Activated naive CD8-positive, alpha-beta T cell treated with anti-CD3 and anti-CD28 coated beads, Interleukin-2, amount 10 ng/mL, durations not matched to agents 7 days and 5 days (primary cell): ENCODE results near the gene GOLGA5. TPM values are rescaled to one million over a fixed set of nuclear protein-coding genes. Genes with fewer than 3 reads are reported as not detected.
"Not testable (repeated sequence)": the region's sequence is repeated elsewhere in the genome, so short reads cannot be mapped to it uniquely, and the experiment has no call there.

Source experiments
- ATAC-seq: fragments of 150-1000 bp; cut with Tn5 transposase; one replicate; pipeline ENCODE4 v1.10.0; 2021; ENCODE audit warnings: low read depth, moderate library complexity
- POLR2A ChIA-PET: fragments of 350-600 bp; sonication (Branson Sonifier 250); formaldehyde crosslinking; loops from one replicate; lab custom pipeline; 2021; ENCODE audit warnings: antibody characterized with exemption; lab: Charles Lee
- DNase-seq: peaks from one replicate; pipeline ENCODE4 v3.0.0; 2021
- H3K27ac Mint-ChIP-seq: one replicate; pipeline ENCODE4 v1.8.0; 2022; ENCODE audit warnings: mild to moderate bottlenecking, mixed read lengths
- H3K27me3 Mint-ChIP-seq: one replicate; pipeline ENCODE4 v1.8.0; 2022; ENCODE audit warnings: mild to moderate bottlenecking, moderate library complexity, mixed read lengths
- H3K36me3 Mint-ChIP-seq: one replicate; pipeline ENCODE4 v1.8.0; 2021; ENCODE audit warnings: mild to moderate bottlenecking, mixed read lengths
- H3K4me1 Mint-ChIP-seq: one replicate; pipeline ENCODE4 v1.8.0; 2021; ENCODE audit warnings: mixed read lengths
- H3K4me3 Mint-ChIP-seq: one replicate; pipeline ENCODE4 v1.8.0; 2022; ENCODE audit warnings: mild to moderate bottlenecking, moderate library complexity, mixed read lengths
- H3K9me3 Mint-ChIP-seq: one replicate; pipeline ENCODE4 v1.8.0; 2021; ENCODE audit warnings: mixed read lengths
- total RNA-seq, 2 experiments: library from RNA; stranded (reverse); gene quantifications; one replicate each; pipeline ENCODE4 v1.2.3, GENCODE V29; 2021

GOLGA5 gene
- total RNA-seq, 2 experiments from 2014 or later: 20.8 to 22.1 TPM

DNA sequence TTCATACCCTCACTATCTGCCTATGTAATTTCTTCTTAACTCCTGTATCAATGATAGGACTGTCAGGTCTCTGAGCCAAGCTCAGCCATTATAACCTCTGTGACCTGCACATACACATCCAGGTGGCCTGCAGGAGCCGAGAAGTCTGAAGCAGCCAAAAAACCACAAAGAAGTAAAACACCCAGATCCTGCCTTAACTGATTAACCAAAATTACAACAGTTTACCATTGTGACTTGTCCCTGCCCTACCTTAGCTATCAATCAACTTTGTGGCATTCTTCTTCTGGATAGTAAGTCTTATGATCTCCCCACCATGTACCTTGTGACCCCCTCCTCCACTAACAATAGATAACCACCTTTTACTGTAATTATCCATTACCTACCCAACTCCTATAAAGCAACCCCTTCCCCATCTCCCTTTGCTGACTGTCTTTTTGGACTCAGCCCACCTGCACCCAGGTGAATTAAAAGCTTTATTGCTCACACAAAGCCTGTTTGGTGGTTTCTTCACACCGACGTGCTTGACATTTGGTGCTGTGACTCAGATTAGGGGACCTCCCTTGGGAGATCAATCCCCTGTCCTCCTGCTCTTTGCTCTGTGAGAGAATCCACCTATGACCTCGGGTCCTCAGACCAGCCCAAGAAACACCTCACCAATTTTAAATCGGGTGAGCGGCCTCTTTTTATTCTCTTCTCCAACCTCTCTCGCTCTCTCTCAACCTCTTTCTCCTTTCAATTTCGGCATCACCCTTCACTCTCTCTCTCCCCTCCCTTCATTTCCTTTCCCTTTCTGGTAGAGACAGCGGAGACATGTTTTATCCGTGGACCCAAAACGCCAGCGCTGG, 34.2 kb upstream of the GOLGA5 start:
- H3K27me3 Mint-ChIP-seq: peaks cover 2% of the 10 kb centered on the region
- peak overlapping the region; percentile 77 for H3K27ac Mint-ChIP-seq
- ATAC-seq: peak; percentile 43
- peaks cover 4% of the 10 kb centered on the region for H3K9me3 Mint-ChIP-seq
- no peaks in the 10 kb centered on the region for H3K36me3 Mint-ChIP-seq
- peaks cover 27% of the 10 kb centered on the region for H3K4me1 Mint-ChIP-seq
- POLR2A ChIA-PET: interaction anchor here (1.4 kb wide), 1 partner anchor 8 kb away, joined by 3 read pairs; no protein-coding TSS in a partner anchor
- H3K4me3 Mint-ChIP-seq: peak overlapping the region; percentile 62
- DNase-seq: no peak

- no peaks in the 10 kb centered on the region for H3K36me3 Mint-ChIP-seq
- peaks cover 23% of the 10 kb centered on the region for H3K4me1 Mint-ChIP-seq
- peak overlapping the region; percentile 62 for H3K4me3 Mint-ChIP-seq
- peaks cover 4% of the 10 kb centered on the region for H3K9me3 Mint-ChIP-seq
- peak overlapping the region; percentile 77 for H3K27ac Mint-ChIP-seq
- ATAC-seq (no peak), DNase-seq (no peak)
- peaks cover 4% of the 10 kb centered on the region for H3K27me3 Mint-ChIP-seq
- POLR2A ChIA-PET: interaction anchor here (1.4 kb wide), 1 partner anchor 8 kb away, joined by 3 read pairs; no protein-coding TSS in a partner anchor
These were observed 33.6 kb upstream of the GOLGA5 start for GRCh38 chr14:92760524-92760805.

GRCh38 chr14:92763666-92764631, 30.2 kb upstream of the GOLGA5 start:
- H3K9me3 Mint-ChIP-seq, DNase-seq, H3K27ac Mint-ChIP-seq, H3K4me3 Mint-ChIP-seq, POLR2A ChIA-PET, ATAC-seq, H3K36me3 Mint-ChIP-seq, H3K27me3 Mint-ChIP-seq: not testable (repeated sequence)
- H3K4me1 Mint-ChIP-seq: peaks cover 31% of the 10 kb centered on the region

DNA sequence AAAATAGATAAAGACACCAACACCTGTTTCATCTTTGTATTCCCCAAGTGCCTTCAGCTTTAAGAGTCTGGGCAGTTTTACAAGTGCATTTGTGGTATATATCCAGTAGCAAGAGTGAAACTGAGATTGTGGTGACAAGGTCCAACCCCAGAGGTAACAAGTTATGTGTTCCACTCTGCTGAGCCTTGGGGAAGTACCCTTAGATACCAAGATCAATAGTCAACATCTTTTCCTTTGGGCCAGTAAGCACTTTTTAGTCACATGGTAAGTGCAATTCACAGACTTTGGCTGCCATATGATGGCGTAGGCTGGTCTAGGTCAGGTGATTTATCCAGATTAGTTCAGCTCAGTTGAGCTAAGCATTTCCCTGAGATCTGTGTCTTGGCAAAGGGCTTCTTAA, 25.9 kb upstream of the GOLGA5 start:
- peak overlapping the region; percentile 50 for H3K4me3 Mint-ChIP-seq
- POLR2A ChIA-PET: interaction anchor here (1.0 to 1.4 kb wide), 2 partner anchors 8 to 18 kb away, joined by 3 to 8 read pairs; no protein-coding TSS in a partner anchor
- ATAC-seq: peak; percentile 97
- H3K27me3 Mint-ChIP-seq: peaks cover 21% of the 10 kb centered on the region
- not testable (repeated sequence) for H3K4me1 Mint-ChIP-seq, H3K36me3 Mint-ChIP-seq, H3K27ac Mint-ChIP-seq, DNase-seq, H3K9me3 Mint-ChIP-seq

DNA sequence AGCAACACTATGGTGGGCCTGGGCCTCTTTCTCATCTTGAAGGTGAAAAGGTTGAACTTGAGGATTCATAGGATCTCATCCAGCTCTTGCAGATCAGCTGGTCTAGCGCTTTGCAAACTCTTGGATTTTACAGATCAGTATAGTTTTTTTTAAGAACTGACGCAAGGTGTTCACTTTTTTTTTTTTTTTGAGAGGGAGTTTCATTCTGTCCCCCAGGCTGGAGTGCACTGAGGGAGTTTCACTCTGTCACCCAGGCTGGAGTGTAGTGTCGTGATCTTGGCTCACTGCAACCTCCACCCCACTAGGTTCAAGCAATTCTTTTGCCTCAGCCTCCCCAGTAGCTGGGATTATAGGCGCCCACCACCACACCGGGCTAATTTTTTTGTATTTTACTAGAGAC, 25.3 kb upstream of the GOLGA5 start:
- H3K9me3 Mint-ChIP-seq: no peaks in the 10 kb centered on the region
- peaks cover 25% of the 10 kb centered on the region for H3K27me3 Mint-ChIP-seq
- ATAC-seq (no peak), DNase-seq (no peak)
- peaks cover 10% of the 10 kb centered on the region for H3K4me1 Mint-ChIP-seq
- H3K27ac Mint-ChIP-seq: no peak overlapping the region
- H3K4me3 Mint-ChIP-seq: no peak overlapping the region
- H3K36me3 Mint-ChIP-seq: no peaks in the 10 kb centered on the region
- POLR2A ChIA-PET: no interaction called here

DNA sequence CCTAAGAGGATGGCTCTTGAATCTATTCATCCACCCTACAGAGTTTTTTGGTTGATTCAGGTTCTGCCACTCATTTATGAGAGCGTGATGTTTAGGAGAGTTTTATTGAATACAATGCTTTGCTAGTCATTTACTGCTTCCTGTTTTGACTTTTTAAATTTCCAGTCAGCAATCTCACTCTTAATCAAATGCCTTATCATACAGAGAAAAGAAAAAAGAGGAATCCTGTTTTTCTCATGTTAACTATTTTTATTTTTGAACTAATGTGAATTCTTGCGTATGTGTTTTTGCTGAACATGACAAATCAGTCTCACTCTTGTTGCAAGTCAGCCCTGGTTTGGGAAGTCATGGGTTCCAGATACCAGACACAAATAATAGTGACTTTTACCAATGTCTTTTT, 23.6 kb upstream of the GOLGA5 start:
- peaks cover 15% of the 10 kb centered on the region for H3K4me1 Mint-ChIP-seq
- POLR2A ChIA-PET: no interaction called here
- no peak for DNase-seq
- ATAC-seq: no peak
- no peak overlapping the region for H3K27ac Mint-ChIP-seq
- H3K4me3 Mint-ChIP-seq: no peak overlapping the region
- no peaks in the 10 kb centered on the region for H3K36me3 Mint-ChIP-seq
- H3K9me3 Mint-ChIP-seq: no peaks in the 10 kb centered on the region
- peaks cover 24% of the 10 kb centered on the region for H3K27me3 Mint-ChIP-seq

DNA sequence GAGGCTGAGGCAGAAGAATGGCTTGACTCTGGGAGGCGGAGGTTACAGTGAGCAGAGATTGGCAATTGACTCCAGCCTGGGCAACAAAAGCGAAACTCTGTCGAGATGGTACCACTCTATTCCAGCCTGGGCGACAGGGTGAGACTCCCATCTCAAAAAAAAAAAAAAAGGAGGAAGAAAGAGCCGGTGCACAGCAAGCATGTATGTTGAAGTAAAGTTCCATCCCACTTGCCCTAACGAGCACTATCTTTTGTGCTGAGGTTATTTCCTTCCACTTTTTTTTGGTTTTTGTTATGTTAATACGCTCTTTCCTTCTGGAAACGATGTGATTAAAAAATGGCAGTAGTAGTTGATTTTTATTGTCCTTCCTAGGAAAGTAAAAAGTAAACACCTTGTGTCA, 19.5 kb upstream of the GOLGA5 start:
- Mint-ChIP-seq H3K27ac (no peak overlapping the region), H3K9me3 (no peaks in the 10 kb centered on the region), H3K4me3 (no peak overlapping the region), H3K36me3 (no peaks in the 10 kb centered on the region), H3K4me1 (peaks cover 6% of the 10 kb centered on the region), H3K27me3 (peaks cover 23% of the 10 kb centered on the region)
- POLR2A ChIA-PET: no interaction called here
- no peak for DNase-seq
- no peak for ATAC-seq

GRCh38 chr14:92775292-92775691, 18.8 kb upstream of the GOLGA5 start:
- peaks cover 20% of the 10 kb centered on the region for H3K27me3 Mint-ChIP-seq
- H3K4me3 Mint-ChIP-seq, H3K9me3 Mint-ChIP-seq, H3K4me1 Mint-ChIP-seq, H3K27ac Mint-ChIP-seq, H3K36me3 Mint-ChIP-seq, POLR2A ChIA-PET, DNase-seq: not testable (repeated sequence)
- peak; percentile 80 for ATAC-seq

GRCh38 chr14:92778868-92779565, 15.1 kb upstream of the GOLGA5 start:
- DNase-seq, ATAC-seq, POLR2A ChIA-PET, H3K27ac Mint-ChIP-seq, H3K36me3 Mint-ChIP-seq, H3K9me3 Mint-ChIP-seq, H3K4me3 Mint-ChIP-seq, H3K27me3 Mint-ChIP-seq: not testable (repeated sequence)
- peaks cover 13% of the 10 kb centered on the region for H3K4me1 Mint-ChIP-seq

DNA sequence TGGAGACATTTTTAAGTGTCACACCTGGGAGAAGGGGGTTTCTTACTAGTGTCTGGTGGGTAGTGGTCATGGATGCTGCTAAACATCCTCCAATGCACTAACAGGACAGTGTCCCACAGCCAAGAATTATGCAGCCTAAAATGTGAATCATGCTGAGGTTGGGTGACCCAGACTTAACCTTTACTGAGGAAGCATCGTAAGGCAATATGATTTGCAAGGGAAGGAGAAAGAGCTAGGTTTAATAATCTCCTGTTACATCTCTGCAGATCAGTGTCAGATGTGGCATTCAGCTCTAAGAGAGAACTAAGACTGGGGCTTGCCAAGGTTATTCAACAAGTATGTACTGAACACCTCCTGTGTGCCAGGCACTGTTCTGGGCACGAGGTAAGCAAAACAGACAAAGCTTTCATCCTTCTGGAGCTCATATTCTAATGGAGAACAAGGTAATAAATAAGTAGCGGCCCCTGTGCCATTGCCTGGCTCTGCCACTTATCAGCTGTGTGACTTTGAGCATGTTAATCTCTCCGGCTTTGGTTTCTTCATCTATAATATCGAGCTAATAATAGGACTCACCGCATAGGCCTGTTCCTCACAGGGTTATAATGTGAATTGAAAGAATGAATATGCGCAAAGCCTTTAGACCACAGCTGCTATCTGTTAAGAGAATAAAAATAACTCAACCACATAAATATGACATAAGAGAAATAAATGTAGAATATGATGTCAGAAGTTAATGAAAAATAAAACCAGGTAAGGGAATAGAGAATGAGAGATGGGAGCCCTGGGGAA, 13.5 kb upstream of the GOLGA5 start:
- no peak overlapping the region for H3K4me3 Mint-ChIP-seq
- H3K27me3 Mint-ChIP-seq: peaks cover 3% of the 10 kb centered on the region
- H3K27ac Mint-ChIP-seq: no peak overlapping the region
- POLR2A ChIA-PET: no interaction called here
- ATAC-seq (peak; percentile 48), DNase-seq (no peak)
- H3K36me3 Mint-ChIP-seq: no peaks in the 10 kb centered on the region
- H3K9me3 Mint-ChIP-seq: no peaks in the 10 kb centered on the region
- peaks cover 7% of the 10 kb centered on the region for H3K4me1 Mint-ChIP-seq

- Mint-ChIP-seq H3K27me3 (peaks cover 2% of the 10 kb centered on the region), H3K27ac (no peak overlapping the region), H3K4me3 (no peak overlapping the region), H3K36me3 (no peaks in the 10 kb centered on the region), H3K4me1 (peaks cover 10% of the 10 kb centered on the region), H3K9me3 (no peaks in the 10 kb centered on the region)
- DNase-seq (no peak), ATAC-seq (no peak)
- POLR2A ChIA-PET: no interaction called here
These were observed 12.8 kb upstream of the GOLGA5 start for GRCh38 chr14:92781350-92781749.

GRCh38 chr14:92783813-92784431, 10.2 kb upstream of the GOLGA5 start:
- peaks cover 2% of the 10 kb centered on the region for H3K9me3 Mint-ChIP-seq
- H3K36me3 Mint-ChIP-seq: no peaks in the 10 kb centered on the region
- POLR2A ChIA-PET: interaction anchor here (1.1 kb wide), 1 partner anchor 74 kb away, joined by 3 read pairs; no protein-coding TSS in a partner anchor
- ATAC-seq (peak; percentile 65), DNase-seq (no peak)
- no peak overlapping the region for H3K4me3 Mint-ChIP-seq
- peaks cover 11% of the 10 kb centered on the region for H3K4me1 Mint-ChIP-seq
- no peaks in the 10 kb centered on the region for H3K27me3 Mint-ChIP-seq
- H3K27ac Mint-ChIP-seq: no peak overlapping the region
